Activated naive CD8-positive, alpha-beta T cell treated with anti-CD3 and anti-CD28 coated beads, Interleukin-2, amount 50 U/mL, for 24 hours (primary cell): Measurements from ENCODE around the gene CLMP.

ENCODE experiments used
- ATAC-seq: fragments of 150-1000 bp; cut with Tn5 transposase; one replicate; pipeline ENCODE4 v1.10.0; 2021
- DNase-seq: peaks from one replicate; pipeline ENCODE4 v3.0.0; 2021
- H3K27ac Mint-ChIP-seq: one replicate; pipeline ENCODE4 v1.8.0; 2021; ENCODE audit warnings: mild to moderate bottlenecking, mixed read lengths
- H3K27me3 Mint-ChIP-seq: one replicate; pipeline ENCODE4 v1.8.0; 2021; ENCODE audit warnings: mixed read lengths
- H3K36me3 Mint-ChIP-seq: one replicate; pipeline ENCODE4 v1.8.0; 2021; ENCODE audit warnings: low read depth, mixed read lengths
- H3K4me1 Mint-ChIP-seq: one replicate; pipeline ENCODE4 v1.8.0; 2021; ENCODE audit warnings: mixed read lengths
- H3K4me3 Mint-ChIP-seq: one replicate; pipeline ENCODE4 v1.8.0; 2021; ENCODE audit warnings: mild to moderate bottlenecking, moderate library complexity, mixed read lengths
- H3K9me3 Mint-ChIP-seq: one replicate; pipeline ENCODE4 v1.8.0; 2021; ENCODE audit warnings: mixed read lengths

Gene CLMP

GRCh38 chr11:123052901-123053721 is 141.9 kb downstream of the CLMP start:
- no peak for ATAC-seq
- no peak for DNase-seq
- no peaks in the 10 kb centered on the region for H3K9me3 Mint-ChIP-seq
- H3K27ac Mint-ChIP-seq, result peak overlapping the region; percentile 69
- peaks cover 34% of the 10 kb centered on the region for H3K36me3 Mint-ChIP-seq
- no peak overlapping the region for H3K4me3 Mint-ChIP-seq
- peaks cover 29% of the 10 kb centered on the region for H3K4me1 Mint-ChIP-seq
- no peaks in the 10 kb centered on the region for H3K27me3 Mint-ChIP-seq

- peaks cover 14% of the 10 kb centered on the region for H3K4me1 Mint-ChIP-seq
- H3K27ac Mint-ChIP-seq, result no peak overlapping the region
- DNase-seq, result no peak
- H3K36me3 Mint-ChIP-seq, result peaks cover 20% of the 10 kb centered on the region
- no peak overlapping the region for H3K4me3 Mint-ChIP-seq
- no peaks in the 10 kb centered on the region for H3K9me3 Mint-ChIP-seq
- ATAC-seq, result no peak
- H3K27me3 Mint-ChIP-seq, result no peaks in the 10 kb centered on the region
Observed at GRCh38 chr11:123051634-123052033, 143.4 kb downstream of the CLMP start.

- DNase-seq, result no peak
- peaks cover 15% of the 10 kb centered on the region for H3K36me3 Mint-ChIP-seq
Observed at GRCh38 chr11:123051146-123051545, 143.9 kb downstream of the CLMP start.

GRCh38 chr11:123047947-123048293 is 147.1 kb downstream of the CLMP start:
- Mint-ChIP-seq H3K36me3 (no peaks in the 10 kb centered on the region), H3K4me1 (no peaks in the 10 kb centered on the region), H3K27ac (no peak overlapping the region), H3K9me3 (no peaks in the 10 kb centered on the region), H3K4me3 (no peak overlapping the region), H3K27me3 (no peaks in the 10 kb centered on the region)
- ATAC-seq (no peak), DNase-seq (no peak)

More at GRCh38 chr11:123051146-123051545, 143.9 kb downstream of the CLMP start:
- no peaks in the 10 kb centered on the region for H3K27me3 Mint-ChIP-seq
- H3K4me1 Mint-ChIP-seq, result peaks cover 9% of the 10 kb centered on the region
- no peak for ATAC-seq
- no peak overlapping the region for H3K4me3 Mint-ChIP-seq
- no peaks in the 10 kb centered on the region for H3K9me3 Mint-ChIP-seq
- no peak overlapping the region for H3K27ac Mint-ChIP-seq

- DNase-seq (no peak), ATAC-seq (no peak)
- Mint-ChIP-seq H3K27me3 (no peaks in the 10 kb centered on the region), H3K4me1 (no peaks in the 10 kb centered on the region), H3K27ac (no peak overlapping the region), H3K4me3 (no peak overlapping the region), H3K9me3 (no peaks in the 10 kb centered on the region), H3K36me3 (no peaks in the 10 kb centered on the region)
Observed at GRCh38 chr11:123047266-123047946, 147.6 kb downstream of the CLMP start.

- Mint-ChIP-seq H3K27me3 (no peaks in the 10 kb centered on the region), H3K27ac (no peak overlapping the region), H3K36me3 (no peaks in the 10 kb centered on the region), H3K9me3 (no peaks in the 10 kb centered on the region), H3K4me1 (no peaks in the 10 kb centered on the region), H3K4me3 (no peak overlapping the region)
- no peak for DNase-seq
- no peak for ATAC-seq
Observed at GRCh38 chr11:123046473-123047259, 148.4 kb downstream of the CLMP start.

- Mint-ChIP-seq H3K4me1 (no peaks in the 10 kb centered on the region), H3K27me3 (no peaks in the 10 kb centered on the region), H3K4me3 (no peak overlapping the region), H3K9me3 (no peaks in the 10 kb centered on the region), H3K27ac (no peak overlapping the region), H3K36me3 (no peaks in the 10 kb centered on the region)
- DNase-seq, result no peak
- ATAC-seq, result no peak
Observed at GRCh38 chr11:123045101-123045500, 149.9 kb downstream of the CLMP start.

- no peaks in the 10 kb centered on the region for H3K36me3 Mint-ChIP-seq
- no peaks in the 10 kb centered on the region for H3K4me1 Mint-ChIP-seq
- H3K4me3 Mint-ChIP-seq, result no peak overlapping the region
- ATAC-seq (no peak), DNase-seq (no peak)
- H3K27ac Mint-ChIP-seq, result no peak overlapping the region
- H3K9me3 Mint-ChIP-seq, result no peaks in the 10 kb centered on the region
- H3K27me3 Mint-ChIP-seq, result peaks cover 3% of the 10 kb centered on the region
Observed at GRCh38 chr11:123041185-123041584, 153.9 kb downstream of the CLMP start.

GRCh38 chr11:123040111-123040432 is 155.0 kb downstream of the CLMP start:
- peaks cover 3% of the 10 kb centered on the region for H3K27me3 Mint-ChIP-seq
- DNase-seq, result no peak
- H3K36me3 Mint-ChIP-seq, result no peaks in the 10 kb centered on the region
- no peak overlapping the region for H3K27ac Mint-ChIP-seq
- no peak overlapping the region for H3K4me3 Mint-ChIP-seq
- no peaks in the 10 kb centered on the region for H3K9me3 Mint-ChIP-seq
- H3K4me1 Mint-ChIP-seq, result no peaks in the 10 kb centered on the region
- ATAC-seq, result no peak

GRCh38 chr11:123035831-123036230 is 159.2 kb downstream of the CLMP start:
- Mint-ChIP-seq H3K27me3 (peaks cover 3% of the 10 kb centered on the region), H3K27ac (no peak overlapping the region)
- no peak for ATAC-seq

GRCh38 chr11:123034597-123034996 is 160.5 kb downstream of the CLMP start:
- no peak for DNase-seq
- ATAC-seq, result no peak
- no peak overlapping the region for H3K4me3 Mint-ChIP-seq
- H3K36me3 Mint-ChIP-seq, result no peaks in the 10 kb centered on the region
- H3K27ac Mint-ChIP-seq, result no peak overlapping the region
- no peaks in the 10 kb centered on the region for H3K4me1 Mint-ChIP-seq
- no peaks in the 10 kb centered on the region for H3K9me3 Mint-ChIP-seq
- H3K27me3 Mint-ChIP-seq, result no peaks in the 10 kb centered on the region

More at GRCh38 chr11:123035831-123036230, 159.2 kb downstream of the CLMP start:
- Mint-ChIP-seq H3K9me3 (no peaks in the 10 kb centered on the region), H3K4me3 (no peak overlapping the region), H3K36me3 (no peaks in the 10 kb centered on the region), H3K4me1 (no peaks in the 10 kb centered on the region)
- DNase-seq, result no peak

GRCh38 chr11:123033895-123034294 is 161.2 kb downstream of the CLMP start:
- H3K4me1 Mint-ChIP-seq, result no peaks in the 10 kb centered on the region
- H3K36me3 Mint-ChIP-seq, result no peaks in the 10 kb centered on the region
- DNase-seq (no peak), ATAC-seq (no peak)
- no peaks in the 10 kb centered on the region for H3K27me3 Mint-ChIP-seq
- H3K4me3 Mint-ChIP-seq, result no peak overlapping the region
- no peak overlapping the region for H3K27ac Mint-ChIP-seq
- no peaks in the 10 kb centered on the region for H3K9me3 Mint-ChIP-seq

- ATAC-seq (no peak), DNase-seq (no peak)
- H3K27ac Mint-ChIP-seq, result no peak overlapping the region
- H3K36me3 Mint-ChIP-seq, result no peaks in the 10 kb centered on the region
- no peak overlapping the region for H3K4me3 Mint-ChIP-seq
- H3K4me1 Mint-ChIP-seq, result no peaks in the 10 kb centered on the region
- H3K27me3 Mint-ChIP-seq, result no peaks in the 10 kb centered on the region
- no peaks in the 10 kb centered on the region for H3K9me3 Mint-ChIP-seq
Observed at GRCh38 chr11:123030517-123030916, 164.5 kb downstream of the CLMP start.

- ATAC-seq (peak; percentile 65), DNase-seq (peak; percentile 20)
- Mint-ChIP-seq H3K27me3 (peaks cover 7% of the 10 kb centered on the region), H3K4me3 (no peak overlapping the region), H3K27ac (no peak overlapping the region), H3K9me3 (no peaks in the 10 kb centered on the region), H3K4me1 (peaks cover 6% of the 10 kb centered on the region), H3K36me3 (no peaks in the 10 kb centered on the region)
Observed at GRCh38 chr11:123020968-123021367, 174.1 kb downstream of the CLMP start.
